Ovary (tissue), 3 donors: ENCODE measurements around the gene GRK3.

Source experiments
- CTCF ChIP-seq, 3 donors: fragments of 450-650 bp in 2 of 3; fragments of 200-600 bp in 1 of 3; IDR thresholded peaks; one replicate each; pipeline versions ENCODE4 v1.5.1 to v1.8.0; 2016 to 2022; ENCODE audit warnings: antibody characterized with exemption in 3 of 3, mild to moderate bottlenecking in 1 of 3
- EP300 ChIP-seq: sonication (generic); formaldehyde crosslinking; IDR thresholded peaks from one replicate; pipeline ENCODE4 v1.6.1; 2017; ENCODE audit warnings: antibody characterized with exemption
- donor health status: DM: no; HTN: no; CAD: no.

- TF ChIP-seq EP300 (no peak), CTCF (IDR thresholded peaks at IDR 0.05) (no peak)
Observed at GRCh38 chr22:25644122-25644521, 79.6 kb downstream of the GRK3 start.
